Erythroblast (primary cell): ENCODE measurements around the gene TBCD.

Experiments
- GATA1 ChIP-seq: IDR thresholded peaks from 2 replicates; pipeline ENCODE4 v1.6.1; 2011; ENCODE audit warnings: low read depth, mild to moderate bottlenecking, control low read depth, low read length, moderate library complexity
- POLR2A ChIP-seq: IDR thresholded peaks from 2 replicates; pipeline ENCODE4 v1.6.1; 2011; ENCODE audit warnings: mild to moderate bottlenecking, low read length

- TF ChIP-seq POLR2A (no peak), GATA1 (no peak)
Measured at GRCh38 chr17:82910041-82910481, 158.2 kb downstream of the TBCD start.
